ENCODE data around the gene NT5E.

DNA sequence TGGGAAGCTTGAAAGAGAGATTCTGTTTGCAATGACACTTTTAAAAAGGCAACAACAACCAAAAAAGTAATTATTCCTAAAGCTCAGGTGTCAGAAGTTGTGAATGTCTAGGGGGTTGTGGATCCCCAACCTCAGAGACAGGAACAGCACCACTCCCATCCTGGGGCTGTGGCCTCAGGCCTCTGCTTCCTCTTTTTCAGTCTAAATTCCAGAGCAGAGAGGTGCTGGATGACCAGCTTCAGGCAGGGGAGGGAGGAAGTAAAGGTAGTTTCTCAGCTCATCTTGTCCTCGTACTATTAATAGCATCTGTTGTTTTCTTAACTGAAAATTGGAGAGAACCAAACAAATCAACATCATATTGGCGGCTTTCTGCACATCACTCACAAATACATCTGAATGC is 8.3 kb downstream of the NT5E start:
- TF ChIP-seq TOE1 (CRISPR knock-in tag; IDR thresholded peaks at IDR 0.05) (no peak), RNF2 (conservative IDR thresholded peaks at IDR 0.05; ENCODE audit: low read depth) (no peak), PHF8 (CRISPR knock-in tag; IDR thresholded peaks at IDR 0.05) (no peak), JUN (CRISPR knock-in tag; IDR thresholded peaks at IDR 0.05) (no peak), SIN3B (IDR thresholded peaks at IDR 0.05; ENCODE audit: low read length) (no peak), YY1 (IDR thresholded peaks at IDR 0.05; ENCODE audit: insufficient read depth, insufficient replicate concordance, low read depth, low read length) (no peak), ASH2L (IDR thresholded peaks at IDR 0.05; ENCODE audit: insufficient read length, low read depth, low read length) (no peak), ZNF44 (CRISPR knock-in tag; IDR thresholded peaks at IDR 0.05) (no peak), HMGA1 (CRISPR knock-in tag; conservative IDR thresholded peaks at IDR 0.05) (no peak), BRD4 (CRISPR knock-in tag; IDR thresholded peaks at IDR 0.05) (no peak), CTCF (CRISPR knock-in tag; IDR thresholded peaks at IDR 0.05) (no peak), POLR2A (IDR thresholded peaks at IDR 0.05; ENCODE audit: insufficient read depth in 1 of 2, low read depth in 2 of 2, low read length in 2 of 2) (no peak), FOXK1 (CRISPR knock-in tag; IDR thresholded peaks at IDR 0.05; ENCODE audit: borderline replicate concordance, low read depth) (no peak)

All from HepG2 (cell line).